Measurements from ENCODE around the gene TBP.
"Not testable (repeated sequence)": the region's sequence is repeated elsewhere in the genome, so short reads cannot be mapped to it uniquely, and the experiment has no call there.

The TBP gene

DNA sequence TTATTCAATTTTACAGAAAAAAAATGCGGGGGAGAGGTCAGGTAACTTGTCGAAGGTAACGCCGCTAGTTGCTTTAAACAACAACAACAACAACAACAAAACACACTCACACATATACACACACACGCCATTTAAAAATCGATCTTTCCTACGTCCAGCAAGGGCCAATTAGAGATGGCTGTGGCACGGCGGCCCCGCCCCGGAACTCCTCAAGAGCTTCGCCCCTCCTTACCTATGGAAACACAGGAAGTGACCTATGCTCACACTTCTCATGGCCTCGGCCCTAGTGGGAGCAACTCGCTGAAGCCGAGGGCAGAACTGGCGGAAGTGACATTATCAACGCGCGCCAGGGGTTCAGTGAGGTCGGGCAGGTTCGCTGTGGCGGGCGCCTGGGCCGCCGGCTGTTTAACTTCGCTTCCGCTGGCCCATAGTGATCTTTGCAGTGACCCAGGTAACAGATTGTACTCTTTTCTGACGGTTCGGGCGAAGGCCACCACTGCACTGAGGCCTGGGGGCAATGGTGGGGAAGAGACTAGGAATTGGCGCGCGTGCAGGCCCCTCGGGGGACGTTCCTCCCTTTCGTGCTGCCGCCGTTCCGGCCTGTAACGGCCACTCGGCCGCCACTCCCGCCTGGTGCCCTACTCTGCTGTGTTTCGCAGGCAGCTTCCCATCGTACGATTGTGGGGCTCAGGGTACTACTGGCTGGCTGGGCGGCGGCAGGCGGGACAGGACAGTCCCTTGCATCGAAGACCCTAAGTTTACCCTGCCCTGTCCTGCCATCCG is at the start of gene TBP:
TBP (plus strand) TSS at position 357 of the 783 bp plus-strand sequence. CDS start 2,661 bp downstream, outside the sequence.
- DNase-seq = peak; percentile 97

DNA sequence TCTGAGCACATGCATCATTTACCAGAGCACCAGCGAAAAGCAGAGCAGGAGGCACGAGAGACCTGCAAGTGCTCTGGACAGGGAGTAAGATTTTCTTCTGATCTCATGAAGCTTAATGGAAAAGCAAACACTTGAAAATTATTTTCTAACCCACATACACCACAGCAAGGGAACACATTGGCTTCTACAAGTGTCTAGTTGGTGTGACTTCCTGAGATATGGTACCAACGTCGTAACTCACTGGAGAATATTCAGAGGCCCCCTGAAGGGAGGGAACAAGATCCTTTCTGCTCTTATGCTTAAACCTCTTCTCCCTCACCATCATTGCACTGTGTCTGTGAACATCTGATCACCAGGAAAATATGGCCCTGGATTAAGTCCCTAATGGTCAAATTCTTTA is 49.7 kb upstream of the TBP start:
- no peak for DNase-seq

DNA sequence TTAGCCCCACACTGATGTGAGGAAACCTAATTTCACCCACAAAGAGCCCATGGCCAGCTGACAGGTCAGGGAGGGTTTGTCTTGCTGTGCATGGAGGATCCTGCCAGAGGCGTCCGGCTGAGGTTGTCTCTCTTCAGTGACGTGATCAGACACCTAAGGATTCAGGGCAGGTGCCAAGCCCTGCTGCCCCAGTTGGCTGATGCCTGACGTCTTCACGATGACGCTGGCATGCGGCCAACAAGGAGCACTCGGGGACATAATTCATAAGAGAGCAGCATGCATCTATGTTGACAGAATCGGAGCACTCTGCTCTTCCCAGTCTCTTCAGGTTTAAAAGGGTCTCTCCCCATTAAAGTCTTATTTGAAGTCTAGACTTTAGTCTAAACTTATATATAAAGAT is 48.9 kb upstream of the TBP start:
- DNase-seq = no peak

DNA sequence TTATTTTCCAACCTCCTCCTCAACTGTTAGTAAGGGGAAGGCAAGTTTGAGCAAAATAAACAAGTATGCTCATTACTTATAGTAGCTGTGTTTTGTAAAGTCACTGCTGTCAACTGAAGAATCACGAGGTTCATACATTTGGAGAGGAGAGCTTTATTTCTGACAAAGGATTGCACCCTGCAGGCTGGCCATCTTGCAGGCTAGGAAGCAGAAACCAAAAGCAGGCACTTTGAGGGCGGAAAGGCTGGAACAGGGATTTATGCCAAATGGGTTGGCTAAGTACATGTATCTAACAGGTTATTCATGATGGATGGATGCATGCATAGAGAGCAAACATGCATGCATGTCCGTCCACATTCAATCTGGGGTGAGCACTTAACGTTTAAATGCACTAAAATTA is 47.7 kb upstream of the TBP start:
- DNase-seq = no peak

DNA sequence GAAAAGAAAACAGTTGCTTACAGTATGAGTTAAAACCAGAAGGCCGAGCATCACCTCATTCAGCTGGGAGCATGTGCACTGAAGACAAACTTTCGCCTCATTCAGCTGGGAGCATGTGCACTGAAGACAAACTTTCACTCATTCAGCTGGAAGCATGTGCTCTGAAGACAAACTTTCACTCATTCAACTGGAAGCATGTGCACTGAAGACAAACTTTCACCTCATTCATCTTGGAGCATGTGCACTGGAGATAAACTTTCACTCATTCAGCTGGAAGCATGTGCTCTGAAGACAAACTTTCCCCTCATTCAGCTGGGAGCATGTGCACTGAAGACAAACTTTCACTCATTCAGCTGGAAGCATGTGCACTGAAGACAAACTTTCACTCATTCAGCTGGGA is 46.4 kb upstream of the TBP start:
- not testable (repeated sequence) for DNase-seq

- DNase-seq = not testable (repeated sequence)
Measured at GRCh38 chr6:170508275-170508674, 45.9 kb upstream of the TBP start.

DNA sequence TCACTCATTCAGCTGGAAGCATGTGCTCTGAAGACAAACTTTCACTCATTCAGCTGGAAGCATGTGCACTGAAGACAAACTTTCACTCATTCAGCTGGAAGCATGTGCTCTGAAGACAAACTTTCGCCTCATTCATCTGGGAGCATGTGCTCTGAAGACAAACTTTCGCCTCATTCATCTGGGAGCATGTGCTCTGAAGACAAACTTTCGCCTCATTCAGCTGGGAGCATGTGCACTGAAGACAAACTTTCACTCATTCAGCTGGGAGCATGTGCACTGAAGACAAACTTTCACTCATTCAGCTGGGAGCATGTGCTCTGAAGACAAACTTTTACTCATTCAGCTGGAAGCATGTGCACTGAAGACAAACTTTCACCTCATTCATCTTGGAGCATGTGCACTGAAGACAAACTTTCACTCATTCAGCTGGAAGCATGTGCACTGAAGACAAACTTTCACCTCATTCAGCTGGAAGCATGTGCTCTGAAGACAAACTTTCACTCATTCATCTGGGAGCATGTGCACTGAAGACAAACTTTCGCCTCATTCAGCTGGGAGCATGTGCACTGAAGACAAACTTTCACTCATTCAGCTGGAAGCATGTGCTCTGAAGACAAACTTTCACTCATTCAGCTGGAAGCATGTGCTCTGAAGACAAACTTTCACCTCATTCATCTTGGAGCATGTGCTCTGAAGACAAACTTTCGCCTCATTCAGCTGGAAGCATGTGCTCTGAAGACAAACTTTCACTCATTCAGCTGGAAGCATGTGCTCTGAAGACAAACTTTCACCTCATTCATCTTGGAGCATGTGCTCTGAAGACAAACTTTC is 45.1 kb upstream of the TBP start:
- DNase-seq = not testable (repeated sequence)

DNA sequence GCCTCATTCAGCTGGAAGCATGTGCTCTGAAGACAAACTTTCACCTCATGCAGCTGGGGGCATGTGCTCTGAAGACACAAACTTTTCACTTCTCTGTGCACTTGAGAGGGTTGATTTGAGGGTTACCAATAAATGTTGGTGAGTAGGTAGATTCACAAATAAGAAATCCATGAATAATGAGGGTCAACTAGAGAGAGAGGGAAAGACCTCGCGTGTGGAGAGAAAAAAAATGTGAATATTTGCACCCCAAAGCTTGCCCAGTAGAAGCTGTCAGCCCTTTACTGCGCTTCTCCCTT is 44.5 kb upstream of the TBP start:
- DNase-seq = no peak

GRCh38 chr6:170510631-170511030 is 43.5 kb upstream of the TBP start:
- DNase-seq = no peak

DNA sequence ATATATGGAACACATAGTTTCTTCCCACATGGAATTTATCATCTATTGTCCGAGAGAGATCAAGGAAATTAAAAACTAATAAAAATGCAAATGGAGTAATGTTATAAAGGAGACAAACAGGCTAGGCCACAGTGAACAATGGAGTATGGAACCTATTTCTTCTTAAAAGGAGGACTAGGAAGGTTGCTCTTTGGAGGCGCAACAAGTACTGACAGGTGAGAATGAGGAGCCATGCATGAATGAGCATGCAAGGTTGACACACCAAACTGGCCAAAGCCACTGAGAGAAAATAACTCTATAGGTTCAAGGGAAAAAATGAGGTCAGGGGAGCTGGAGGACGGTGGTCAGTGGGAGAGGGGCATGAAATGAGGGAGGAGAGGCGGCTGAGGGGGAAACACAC is 41.9 kb upstream of the TBP start:
- no peak for DNase-seq

DNA sequence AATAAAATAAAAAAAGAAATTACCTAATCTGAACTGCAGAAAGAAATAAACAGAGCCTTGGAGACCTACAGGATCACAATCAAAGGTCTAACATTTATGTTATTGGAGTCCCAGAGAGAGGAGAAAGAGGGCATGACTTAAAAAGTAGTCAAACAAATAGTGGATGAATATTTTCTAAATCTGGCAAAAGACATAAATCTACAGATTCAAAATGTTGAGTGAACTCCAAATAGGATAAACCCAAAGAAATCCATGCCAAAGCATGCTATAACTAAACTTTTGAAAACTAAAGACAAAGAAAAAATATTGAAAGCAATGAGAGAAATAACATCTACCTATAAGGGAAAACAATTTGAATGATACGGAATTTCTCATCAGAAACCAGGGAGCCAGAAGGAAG is 39.3 kb upstream of the TBP start:
- no peak for DNase-seq

- DNase-seq = peak; percentile 41
Measured at GRCh38 chr6:170516783-170517616, 37.2 kb upstream of the TBP start.

DNA sequence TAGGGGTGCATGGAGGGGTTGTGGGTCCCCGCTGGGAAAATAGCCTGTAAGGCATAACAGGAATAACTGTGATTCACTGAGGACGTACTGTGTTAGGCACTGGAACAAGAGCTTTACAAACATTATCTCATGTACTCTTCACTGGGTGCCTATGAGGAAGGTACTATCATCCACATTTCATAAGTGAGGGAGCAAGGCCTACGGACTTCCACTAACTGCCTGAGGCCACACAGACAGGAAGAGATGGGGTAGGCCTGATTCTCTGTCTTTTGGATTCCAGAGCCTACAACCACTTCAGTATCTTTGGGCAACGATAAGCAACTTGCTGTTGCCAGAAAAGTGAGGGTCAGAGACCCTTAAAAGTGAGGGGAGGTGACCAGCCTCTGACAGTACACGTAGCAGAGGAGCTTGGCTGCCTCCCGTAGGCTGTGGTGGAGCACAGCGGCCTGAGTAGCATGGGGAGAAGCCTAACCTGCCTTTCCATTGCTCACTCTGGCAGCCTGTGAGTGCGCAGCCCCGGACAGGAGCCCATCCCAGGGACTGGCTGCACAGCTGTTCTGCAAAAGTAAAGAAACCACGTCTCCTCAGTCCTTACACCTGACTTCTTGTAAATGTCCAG is 31.5 kb upstream of the TBP start:
- no peak for DNase-seq

DNA sequence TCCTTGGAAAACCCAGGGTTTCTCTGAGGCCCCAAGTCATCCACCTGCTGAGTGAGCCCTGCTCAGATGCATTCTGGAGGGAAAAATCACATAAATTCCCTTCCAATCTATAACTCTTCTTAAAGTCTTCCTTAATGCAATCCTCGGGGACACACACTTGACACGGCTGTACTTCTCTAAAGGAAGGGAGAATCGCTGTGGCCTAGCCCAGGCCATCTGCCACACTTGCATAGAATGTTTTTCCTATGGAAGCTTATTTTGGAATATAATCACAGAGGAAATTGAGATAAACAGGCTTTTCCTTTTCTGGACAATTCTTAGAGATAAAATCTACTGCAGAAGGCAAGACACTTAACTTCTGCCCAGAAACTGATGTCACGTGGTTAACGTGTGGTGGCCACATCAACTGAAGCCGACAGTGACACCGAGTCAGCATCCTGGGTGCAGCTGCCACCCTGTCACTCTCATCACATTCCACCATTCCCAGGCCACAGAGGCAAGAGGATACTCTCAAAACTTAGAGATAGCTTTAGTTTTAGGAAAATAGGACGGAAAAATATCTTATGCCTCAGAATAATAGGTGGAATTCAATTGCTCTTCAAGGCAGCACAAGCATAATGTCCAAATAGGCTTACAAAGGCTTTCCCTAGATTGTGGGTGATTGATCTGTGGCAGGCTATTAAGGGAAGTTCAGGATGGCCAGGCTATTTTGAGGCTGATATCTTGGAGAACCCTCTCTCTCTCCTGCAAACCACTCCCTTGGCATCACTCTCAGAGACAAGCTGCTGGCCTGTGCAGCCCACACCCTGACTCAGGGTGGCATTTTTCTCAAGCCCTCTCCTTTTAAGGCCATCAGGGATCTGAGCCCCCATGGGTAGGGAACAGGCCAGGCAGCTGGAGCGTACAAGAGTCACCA is 30.7 kb upstream of the TBP start:
- DNase-seq = no peak

DNA sequence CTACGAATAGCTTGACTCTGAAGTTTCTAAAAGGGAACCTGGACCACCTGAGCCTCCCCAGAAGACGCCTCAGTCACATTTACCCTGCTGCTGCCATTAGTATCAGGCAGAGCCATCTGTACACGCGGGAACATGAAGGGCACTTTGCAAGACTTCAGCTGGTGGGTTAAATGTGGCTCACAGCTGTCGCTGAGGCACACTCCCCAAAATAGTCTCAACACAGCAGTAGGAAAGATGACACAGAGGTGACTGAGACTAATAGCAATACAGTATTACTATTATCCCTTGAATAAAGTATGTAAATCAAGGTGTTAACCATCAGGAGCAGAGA is 30.0 kb upstream of the TBP start:
- no peak for DNase-seq

DNA sequence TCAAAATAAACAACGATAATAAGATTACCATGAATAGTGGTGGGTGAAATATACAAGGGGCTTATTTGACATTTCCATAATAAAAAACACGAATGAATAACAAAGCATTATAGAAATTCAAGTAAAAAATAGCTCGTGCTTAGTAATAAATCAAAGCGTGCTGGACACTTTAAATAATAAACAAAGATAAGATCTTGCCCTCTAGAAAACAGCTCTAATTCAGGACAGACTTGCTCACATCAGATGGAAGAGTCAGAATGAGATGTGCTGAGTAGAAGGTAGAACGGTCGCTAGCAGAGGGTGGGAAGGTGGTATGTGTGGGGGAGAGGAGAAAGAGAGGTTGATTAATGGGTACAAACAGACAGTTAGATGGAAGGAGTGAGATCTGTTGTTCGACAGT is 28.4 kb upstream of the TBP start:
- DNase-seq = no peak

DNA sequence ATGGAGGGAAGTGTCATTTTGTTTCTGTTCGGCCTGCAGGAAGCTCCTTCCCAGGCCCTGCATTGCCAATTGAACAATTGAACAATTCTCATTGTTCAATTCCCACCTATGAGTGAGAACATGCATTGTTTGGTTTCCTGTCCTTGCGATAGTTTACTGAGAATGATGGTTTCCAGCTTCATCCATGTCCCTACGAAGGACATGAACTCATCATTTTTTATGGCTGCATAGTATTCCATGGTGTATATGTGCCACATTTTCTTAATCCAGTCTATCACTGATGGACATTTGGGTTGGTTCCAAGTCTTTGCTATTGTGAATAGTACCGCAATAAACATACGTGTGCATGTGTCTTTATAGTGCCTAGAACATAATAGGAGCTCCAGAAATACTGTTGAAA is 26.2 kb upstream of the TBP start:
- DNase-seq = not testable (repeated sequence)

DNA sequence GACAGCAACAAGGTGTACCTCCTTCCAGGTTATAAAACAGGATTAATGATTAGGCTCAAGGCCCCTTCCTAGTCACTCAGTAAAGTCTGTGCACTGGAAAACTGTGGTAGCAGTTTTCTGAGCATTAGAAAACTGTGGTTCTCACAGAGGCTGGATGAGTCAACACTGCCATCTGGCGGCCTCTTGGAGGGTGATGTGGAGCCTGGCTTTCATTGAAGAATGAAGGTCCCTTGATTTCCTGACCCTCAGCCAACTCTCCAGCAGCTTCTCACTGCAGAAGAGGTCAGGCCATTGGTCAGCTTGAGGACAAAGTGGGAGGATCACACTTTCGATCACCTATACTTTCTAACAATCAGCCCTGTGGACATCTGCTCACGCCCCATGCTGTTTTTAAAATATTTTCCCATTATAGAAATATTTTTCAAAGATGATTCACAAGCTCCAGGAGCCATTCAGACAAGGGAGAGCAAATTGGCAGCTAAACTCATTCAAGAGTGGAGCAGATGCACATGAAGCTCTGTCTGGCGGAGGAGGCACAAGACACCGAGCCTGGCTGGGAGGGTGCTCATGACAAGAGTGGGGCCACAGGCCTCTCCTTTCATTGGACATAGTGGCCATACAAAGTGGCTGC is 24.2 kb upstream of the TBP start:
- DNase-seq = peak; percentile 69

DNA sequence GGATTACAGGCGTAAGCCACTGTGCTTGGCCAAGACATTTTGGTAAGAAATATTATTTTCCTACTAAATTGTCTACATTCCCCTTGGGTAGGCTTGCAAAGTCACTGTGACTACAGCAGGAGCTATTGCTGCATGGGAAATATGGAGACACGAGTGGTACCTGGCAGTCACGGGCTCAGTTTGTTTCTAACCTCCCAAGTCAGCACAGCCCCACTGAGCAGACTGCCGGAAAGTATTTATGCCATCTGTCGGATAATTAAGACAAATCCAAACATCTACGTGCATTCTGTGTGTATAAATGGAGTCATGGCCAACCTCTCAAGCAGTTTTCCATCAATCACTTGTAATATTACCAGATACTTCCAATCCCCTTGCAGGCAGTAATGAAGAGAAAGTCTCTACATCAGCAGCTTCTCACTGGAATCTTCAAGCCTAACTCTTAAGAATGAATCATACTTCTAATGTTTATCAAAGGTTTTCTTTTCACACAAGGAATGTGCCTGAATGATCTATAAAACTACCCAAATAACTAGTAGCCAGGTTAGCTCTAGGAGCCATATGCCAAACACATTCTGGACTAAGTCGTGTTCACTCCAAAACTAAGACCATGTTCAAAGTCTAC is 21.2 kb upstream of the TBP start:
- DNase-seq = no peak

DNA sequence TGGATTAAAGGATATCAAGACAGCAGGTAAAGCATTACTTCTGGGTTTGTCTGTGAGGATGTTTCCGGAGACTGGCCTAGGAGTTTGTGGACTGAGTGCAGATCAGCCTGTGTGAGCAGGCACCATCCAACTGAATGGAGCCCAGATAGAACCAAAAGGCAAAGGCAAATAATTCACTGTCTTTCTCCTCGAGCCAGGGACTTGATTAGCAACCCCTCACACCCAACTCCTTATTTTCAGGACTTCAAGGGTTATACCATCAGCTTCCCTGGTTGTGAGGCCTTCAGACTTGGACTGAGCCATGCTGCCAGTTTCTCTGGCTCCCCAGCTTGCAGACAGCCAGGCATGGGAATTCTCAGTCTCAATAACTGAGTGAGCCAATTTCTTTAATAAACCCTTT is 20.4 kb upstream of the TBP start:
- no peak for DNase-seq

DNA sequence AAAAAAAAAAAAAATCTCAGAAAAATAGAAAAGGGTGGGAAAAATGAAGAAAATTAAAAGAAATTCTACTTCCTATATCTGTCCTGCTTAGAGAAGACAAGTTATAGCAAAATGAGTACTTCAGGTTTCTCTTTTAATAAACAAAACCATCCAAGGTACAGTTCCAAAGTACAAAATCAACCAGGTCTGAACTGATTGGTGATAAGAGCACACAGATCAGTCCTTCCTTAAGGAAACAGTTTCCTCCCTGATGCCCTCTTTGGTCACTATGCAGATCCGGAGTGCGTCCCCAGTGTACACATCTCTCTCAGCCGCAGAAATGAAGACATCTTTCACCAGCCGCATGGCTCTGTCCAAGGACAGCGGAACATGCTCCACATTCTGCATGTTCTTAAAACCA is 19.2 kb upstream of the TBP start:
- no peak for DNase-seq

Data from stimulated activated CD4-positive, alpha-beta T cell treated with anti-CD3 and anti-CD28 coated beads, Interleukin-4, amount 100 ng/mL, for 24 hours (primary cell).